Cortex of kidney (tissue), 1 donor: ENCODE measurements around the gene CYTH1.

Experiments used
- DNase-seq: peaks from one replicate; lab custom pipeline; 2025; lab: John Stamatoyannopoulos, UW

Gene CYTH1, protein sequence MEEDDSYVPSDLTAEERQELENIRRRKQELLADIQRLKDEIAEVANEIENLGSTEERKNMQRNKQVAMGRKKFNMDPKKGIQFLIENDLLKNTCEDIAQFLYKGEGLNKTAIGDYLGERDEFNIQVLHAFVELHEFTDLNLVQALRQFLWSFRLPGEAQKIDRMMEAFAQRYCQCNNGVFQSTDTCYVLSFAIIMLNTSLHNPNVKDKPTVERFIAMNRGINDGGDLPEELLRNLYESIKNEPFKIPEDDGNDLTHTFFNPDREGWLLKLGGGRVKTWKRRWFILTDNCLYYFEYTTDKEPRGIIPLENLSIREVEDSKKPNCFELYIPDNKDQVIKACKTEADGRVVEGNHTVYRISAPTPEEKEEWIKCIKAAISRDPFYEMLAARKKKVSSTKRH

DNA sequence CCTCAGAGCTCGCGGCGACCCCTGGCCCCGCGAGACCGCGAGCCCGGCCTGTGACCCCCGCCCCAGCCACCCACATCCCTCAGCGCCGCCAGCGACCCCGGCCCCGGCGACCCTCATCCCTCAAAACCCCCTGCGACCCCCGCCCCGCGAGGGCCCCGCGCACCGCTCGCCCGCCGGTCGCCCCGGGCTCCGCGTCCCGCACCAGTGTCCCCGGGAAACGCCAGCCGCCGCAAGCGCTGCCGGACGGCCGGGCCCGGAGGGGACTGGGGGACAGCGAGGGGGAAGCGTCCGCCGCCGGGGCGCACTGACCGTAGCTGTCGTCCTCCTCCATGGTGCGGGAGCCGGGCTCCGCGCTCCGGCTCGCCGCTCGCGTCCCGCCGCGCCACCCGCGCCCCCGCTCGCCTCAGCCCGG is at the start of gene CYTH1:
TSS of gene CYTH1 (minus strand) at position 381 of the 412 bp plus-strand sequence. CDS start at position 331, 50 bp downstream.
- DNase-seq, result no peak

DNA sequence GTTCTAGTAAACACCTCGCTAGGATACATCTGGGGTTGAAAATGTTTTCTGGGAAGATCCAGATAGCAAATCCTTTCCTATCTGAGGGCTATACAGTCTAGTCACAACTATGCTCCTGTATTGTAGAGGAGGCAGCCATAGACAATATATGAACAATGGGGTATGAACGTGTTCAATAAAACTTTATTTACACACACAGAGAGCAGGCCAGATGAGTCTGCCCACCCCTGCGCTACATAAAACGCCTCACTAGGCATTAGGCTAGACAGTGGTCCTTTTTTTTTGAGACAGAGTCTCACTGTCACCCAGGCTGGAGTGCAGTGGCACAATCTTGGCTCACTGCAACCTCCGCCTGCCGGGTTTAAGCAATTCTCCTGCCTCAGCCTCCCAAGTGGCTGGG is 47.4 kb upstream of the CYTH1 start:
- DNase-seq, result no peak

DNA sequence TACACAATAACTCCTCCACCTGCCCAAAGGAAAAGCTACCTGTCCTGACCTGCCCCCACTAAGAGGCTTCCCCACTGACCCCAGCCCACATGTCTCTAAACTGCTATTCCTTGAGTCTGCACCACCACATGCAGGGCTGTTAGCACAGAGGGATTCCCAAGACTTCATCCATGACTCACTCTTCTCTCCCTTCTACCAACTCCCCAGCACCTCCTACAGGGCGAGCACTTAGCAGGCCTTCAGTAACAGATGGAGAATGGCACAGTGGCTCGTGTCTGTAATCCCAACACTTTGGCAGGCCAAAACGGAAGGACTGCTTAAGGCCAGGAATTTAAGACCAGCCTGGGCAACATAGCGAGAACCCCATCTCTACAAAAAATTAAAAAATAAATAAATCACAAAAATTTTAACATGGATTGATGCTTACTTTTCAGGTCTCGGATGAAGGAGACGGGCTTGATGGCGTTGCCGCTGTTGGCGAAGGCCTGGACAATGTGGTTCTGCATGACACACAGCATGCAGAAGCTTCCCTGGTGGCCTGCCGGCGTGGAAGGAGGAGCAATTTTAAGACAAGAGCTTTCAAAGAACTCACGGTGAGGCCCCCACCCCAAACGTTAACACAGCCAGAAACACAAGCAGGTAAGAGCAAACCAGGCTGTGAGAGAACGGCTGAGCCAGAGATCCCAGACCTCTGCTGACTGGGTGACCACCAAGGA is 46.6 kb upstream of the CYTH1 start:
- no peak for DNase-seq

DNA sequence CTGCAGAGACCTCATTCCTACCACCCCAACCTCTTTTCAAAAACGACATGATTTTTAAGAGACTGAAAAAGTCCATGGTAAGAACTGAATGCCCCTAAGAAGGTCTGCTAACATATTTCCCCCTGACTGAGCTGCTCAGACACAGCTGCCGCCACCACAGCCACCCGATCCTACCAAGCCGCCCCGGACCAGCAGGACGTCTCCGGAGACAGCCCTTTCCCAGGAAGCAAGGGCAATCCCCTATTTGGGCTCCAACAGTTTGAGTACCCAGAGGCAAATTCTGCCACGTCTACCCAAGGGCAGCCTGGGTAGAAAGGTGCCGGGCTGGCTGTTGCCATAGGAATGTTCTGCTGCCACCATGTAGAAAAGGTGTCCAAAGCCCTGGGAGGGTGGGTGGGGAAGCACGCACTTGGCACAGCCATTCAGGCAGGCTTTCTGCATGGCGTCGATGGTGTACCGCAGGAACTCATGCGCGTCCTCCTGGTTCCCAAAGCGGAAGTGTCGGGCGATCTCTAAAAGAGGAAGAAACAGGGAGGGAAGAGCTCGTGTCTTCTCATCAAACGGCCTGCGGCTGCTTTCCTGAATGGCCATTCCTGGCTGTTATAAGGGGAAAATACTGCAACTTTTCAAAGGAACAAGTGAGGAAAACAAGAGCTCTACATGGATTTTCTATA is 44.9 kb upstream of the CYTH1 start:
- no peak for DNase-seq

DNA sequence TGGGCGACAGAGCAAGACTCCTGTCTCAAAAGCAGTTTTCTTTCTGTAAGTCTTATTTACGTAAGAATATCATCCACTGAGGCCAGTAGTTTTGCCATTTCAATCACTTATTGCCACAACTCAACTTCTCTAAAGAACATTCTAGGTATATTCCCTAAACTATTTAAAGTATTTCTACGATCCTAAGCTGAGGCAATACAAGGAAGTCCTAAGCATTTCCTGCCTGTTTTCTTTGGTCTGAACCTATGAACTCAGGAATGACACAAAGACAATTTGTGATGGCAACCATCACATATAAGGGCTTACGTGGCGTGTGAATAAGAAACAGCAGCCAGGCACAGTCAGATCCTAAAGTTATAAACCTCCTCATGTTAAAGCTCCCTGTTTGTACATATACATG is 44.3 kb upstream of the CYTH1 start:
- DNase-seq, result no peak

DNA sequence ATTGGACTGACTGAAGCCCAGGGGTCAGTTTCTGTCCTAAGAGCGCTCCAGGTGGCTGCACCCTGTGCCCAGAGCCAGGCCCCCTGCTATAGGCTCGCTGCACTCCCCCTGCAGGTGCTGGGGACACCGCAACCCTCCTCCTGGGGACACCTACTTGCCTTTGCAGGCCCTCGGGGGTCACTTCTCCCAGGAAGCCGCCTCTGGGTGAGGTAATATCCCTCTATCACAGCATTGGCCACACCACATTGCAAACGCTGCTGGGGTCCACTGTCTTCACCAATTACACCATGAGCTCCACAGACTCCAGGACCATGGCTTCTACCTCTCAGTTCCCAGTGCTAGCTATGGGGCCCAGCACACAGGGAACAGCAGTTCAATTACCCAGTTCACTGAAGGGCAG is 43.6 kb upstream of the CYTH1 start:
- no peak for DNase-seq

DNA sequence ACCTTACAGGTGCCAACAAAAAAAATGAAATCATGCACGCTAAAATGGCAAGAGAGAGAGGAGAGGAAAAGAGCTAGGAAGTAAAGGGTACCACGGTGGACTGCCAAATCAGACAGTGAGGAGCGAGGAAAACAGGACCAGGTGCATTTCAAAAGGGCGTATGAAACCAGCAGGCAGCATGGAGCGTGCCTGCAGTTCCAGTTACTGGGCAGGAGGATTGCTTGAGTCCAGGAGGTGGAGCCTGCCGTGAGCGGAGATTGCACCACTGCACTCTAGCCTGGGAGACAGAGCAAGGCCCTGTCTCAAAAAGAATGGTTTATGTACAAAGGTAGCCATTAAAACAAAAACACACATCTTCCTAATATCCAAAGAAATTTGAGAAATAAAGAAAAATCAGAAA is 42.2 kb upstream of the CYTH1 start:
- DNase-seq, result no peak

DNA sequence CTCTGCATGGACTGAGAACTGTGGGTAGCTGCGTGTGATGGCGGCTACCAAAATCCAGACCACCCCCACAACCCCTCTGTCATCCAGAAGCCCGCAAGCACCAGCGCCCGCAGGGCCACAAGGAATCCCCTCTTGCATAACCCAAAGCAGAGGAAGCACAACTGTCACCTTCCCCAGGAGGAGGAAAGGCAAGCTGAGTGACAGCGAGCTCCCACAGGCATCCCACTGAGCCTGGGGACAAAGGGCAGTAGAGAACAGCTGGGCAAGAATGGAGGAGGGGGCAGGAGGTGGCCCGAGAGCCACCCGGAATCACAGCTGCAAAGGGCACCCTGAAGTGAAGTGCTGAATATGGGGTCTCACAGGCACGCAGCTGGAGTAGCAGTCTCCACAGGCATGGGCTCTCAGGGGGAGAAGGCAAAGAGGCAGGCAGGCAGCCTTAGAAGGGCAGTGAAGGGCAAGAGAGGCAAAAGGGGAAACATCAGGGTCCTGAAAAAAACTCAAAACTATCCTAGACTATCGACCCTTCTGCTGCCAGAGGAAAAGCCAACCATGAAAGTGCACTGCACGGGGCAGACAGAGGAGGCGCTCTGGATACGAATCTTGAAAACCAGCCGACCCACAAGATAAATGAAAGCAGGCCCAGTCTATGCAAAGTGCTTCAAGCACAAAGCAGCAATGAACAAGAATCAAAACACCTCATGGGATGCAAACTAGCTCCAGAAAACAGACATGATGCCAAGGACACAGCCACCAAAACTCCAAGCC is 41.4 kb upstream of the CYTH1 start:
- no peak for DNase-seq

DNA sequence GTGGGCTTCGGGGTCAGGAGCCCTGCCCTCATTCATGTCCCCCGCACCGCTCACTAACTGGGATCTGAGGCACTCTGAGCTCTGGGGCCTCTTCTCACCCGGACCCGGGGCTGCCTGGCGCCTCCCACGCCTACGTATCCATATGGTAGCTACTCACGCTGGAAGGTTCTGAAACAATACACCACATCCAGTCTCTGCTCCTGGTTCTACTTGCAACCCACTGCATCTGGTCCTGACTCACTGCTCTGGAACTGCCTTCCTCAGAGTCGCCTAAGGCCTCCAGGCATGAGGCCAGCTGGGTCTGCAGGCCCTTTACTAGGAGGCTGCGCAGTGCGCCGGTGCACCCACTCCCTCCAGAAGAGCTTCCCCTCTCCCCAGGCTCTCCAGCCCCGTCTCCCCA is 40.5 kb upstream of the CYTH1 start:
- no peak for DNase-seq

DNA sequence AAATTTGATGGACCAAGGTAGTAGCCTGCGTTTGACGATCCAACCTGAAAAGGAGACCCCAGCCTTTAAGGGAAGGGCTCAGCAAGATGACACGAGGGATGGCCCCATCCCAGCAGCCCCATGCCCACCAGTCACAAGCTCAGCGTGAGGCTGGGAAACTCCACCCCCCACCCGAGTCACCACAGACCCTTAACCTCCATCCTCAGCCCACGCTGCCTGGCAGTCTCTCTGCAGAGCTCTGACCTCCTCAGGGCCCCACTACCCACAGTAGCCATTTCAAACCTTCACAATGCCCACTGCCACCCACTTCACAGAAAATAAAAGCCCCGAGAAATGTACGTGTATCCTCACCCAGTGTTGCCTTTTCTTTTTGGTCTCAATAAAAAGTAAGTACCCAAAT is 39.9 kb upstream of the CYTH1 start:
- no peak for DNase-seq

DNA sequence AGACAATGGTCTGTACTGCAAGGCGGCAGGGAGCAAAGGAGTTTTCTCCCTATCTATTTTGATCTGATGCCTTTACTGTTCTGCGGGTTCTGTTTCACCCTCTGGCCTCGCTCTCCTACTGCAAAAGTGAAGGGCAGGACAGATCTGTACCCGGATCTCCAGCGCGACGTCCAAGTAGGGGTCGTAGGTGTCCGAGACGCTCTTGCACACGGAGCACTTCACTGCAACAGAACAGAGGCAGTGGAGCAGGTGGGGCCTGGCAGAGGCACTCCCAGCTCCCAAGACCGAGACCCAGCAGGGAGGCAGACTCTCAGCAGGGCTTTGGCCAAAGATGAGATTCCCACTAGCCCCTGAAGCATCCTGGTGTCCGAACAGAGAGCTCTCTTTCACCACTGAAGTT is 38.8 kb upstream of the CYTH1 start:
- DNase-seq, result no peak

DNA sequence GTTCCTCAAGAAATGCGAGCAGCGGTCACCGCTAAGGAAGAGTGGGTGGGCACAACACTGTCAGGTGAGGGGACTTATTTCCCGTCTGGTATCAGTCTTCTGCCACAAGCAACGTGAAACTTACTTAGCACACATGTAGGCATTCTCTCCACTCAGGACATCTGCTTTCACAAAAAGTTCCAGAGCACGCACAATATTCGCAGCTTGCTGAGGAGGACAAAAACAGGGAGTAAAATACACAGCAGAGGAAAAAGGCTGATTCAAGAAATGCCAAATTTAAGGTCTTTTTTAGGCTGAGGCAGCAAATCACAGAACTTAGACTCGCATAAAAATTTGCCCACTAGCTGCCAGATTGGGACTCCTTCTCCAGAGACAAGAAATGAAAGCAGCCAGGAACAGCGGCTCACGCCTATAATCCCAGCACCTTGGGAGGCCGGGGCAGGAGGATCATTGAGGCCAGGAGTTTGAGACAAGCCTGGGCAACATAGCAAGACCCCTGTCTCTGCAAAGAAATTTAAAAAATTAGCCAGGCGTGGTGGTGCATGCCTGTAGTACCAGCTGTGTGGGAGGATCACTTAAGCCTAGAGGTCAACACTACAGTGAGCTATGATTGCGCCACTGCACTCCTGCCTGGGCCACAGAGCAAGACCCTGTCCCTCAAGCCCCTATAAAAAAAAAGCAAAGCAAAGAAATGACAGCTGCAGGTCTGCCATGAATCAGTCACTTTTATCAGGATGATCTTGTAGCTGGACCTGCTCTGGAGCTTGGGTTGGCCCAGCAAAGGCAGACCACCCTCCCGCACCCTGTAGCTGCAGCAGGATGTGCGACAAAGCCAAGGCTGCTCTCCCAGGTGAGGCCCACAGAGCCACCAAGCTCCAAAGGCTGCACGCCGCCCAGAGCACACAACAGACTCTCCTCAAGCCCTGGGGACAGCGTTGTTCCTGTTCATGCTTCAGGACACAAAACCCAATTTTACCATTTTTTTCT is 38.0 kb upstream of the CYTH1 start:
- no peak for DNase-seq

DNA sequence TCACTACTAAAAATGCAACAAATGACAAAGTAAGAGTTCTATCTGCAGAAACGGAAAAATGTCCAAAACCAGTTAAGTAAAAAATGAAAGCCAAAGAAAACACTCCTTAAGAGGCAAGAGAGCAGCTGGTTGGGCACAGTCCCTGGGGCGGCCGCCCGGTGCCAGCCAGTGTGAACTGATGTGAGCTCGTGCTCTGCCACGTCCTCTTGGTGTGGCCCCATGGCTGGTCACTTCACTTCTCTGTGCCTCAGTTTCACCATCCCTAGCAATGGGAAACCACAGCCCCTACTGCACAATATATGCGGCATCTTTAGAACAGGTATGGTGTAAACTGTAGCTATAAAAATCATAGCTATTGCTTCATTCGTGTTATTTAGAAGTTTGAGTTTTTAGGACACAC is 37.3 kb upstream of the CYTH1 start:
- no peak for DNase-seq

DNA sequence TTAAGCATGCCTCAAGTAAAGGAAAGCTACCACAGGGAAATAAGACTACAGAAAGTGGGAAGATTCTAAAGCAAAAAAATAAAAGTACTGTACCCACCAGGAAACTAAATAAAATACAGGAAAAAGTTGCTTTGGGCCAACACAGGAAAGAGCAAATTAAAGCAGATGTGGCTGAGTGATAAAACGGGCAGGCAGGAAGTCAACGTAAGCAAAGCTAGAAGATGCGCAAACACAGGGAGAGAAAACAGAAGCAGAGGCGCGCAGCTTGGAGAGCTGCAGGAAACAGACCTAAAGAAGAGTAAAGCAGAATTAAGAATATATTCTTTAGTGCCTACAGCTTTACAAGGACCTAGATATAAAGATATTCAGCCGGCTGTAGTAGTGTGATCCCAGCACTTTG is 36.9 kb upstream of the CYTH1 start:
- DNase-seq, result no peak

DNA sequence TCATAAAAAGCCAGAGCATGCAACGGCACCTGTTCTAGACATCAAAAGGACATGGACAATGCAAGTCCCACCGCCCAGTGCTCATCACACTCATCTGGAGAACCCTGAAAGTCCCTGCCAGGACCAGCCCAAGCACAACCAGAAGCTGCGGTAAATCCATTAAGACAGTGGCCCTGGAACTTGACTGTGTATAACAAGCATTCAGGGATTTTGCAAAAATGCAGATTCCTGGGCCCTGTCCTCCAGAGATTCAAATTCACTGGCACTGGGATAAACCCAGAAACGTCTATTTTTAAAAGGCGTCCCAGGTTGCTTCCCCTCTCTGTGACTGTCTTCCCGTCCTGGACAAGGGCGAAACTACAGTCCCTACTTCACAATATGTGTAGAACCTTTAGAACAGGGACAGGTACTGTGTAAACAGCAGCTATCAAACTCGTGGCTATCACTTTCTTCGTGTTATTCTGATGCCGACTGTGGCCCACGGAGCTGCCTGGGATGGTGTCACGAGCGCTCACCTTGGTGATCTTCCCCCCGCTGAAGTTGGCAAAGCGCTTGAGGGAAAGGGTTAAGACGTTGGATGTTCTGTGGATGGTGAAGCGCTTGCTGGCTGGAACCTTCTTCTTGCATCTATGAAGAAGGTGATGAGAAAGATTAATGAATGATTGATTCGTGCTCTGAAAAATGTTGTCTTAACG is 36.2 kb upstream of the CYTH1 start:
- DNase-seq, result no peak

DNA sequence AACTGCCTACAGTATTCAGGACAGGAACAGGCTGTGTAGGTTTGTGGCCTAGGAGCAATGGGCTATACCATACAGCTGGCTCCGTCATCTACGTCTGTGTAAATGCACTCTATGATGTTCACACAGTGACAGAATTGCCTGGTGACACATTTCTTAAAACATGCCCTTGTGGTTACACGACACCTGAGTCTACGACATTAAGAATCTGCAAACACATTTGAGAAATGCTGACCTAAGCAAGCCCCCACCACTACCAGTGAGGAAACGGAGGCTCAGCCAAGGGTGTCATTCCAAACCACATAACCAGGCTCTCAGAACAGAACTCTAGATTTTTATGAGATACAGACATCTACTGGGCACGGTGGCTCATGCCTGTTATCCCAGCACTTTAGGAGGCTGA is 35.0 kb upstream of the CYTH1 start:
- no peak for DNase-seq

DNA sequence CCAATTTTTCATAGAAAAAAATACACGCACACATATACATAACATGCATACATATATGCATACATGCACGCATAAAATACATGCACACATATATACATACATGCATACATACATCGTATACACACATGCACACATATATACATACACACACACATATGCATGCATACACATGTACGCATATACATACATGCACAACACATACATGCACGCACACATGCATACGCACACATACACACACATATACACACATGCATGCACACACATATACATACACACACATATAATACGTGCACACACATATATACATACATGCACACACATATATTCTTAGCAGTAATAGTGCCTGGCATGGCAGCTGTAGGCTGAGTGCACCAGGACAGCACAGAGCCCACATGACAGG is 33.6 kb upstream of the CYTH1 start:
- no peak for DNase-seq

DNA sequence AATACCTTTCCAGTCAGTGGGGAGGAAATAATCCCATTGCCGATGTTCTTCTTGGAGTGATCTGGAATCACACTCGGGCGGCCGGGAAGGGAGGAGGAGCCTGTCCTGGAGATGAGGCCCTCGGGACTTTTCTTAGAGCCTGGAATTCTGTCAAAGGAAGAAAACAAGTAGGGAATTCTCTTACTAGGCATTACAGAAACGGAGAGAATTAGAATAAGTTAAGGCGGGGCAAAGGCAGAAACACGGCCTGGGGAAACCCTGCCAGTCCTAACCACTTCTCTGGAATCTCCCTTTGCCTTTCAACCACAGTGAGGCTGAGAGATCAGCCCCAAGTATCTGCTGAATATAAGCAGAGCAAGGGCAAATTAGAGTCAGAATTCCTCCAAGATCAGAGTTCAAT is 30.8 kb upstream of the CYTH1 start:
- no peak for DNase-seq

DNA sequence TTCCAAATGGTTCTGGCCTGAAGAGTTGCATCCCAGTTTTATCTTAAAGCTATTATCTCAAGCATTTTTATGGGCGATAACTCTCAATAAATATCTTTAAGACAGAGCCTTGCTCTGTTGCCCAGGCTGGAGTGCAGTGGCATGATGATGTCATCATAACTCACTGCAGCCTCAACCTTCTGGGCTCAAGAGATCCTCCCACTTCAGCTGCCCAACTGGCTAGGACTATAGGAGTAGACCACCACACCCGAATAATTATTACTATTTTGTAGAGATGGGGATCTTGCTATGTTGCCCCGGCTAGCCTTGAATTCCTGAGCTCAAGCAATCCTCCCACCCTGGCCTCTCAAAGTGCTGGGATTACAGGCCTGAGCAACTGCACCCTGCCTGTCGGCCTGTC is 26.1 kb upstream of the CYTH1 start:
- DNase-seq, result no peak

DNA sequence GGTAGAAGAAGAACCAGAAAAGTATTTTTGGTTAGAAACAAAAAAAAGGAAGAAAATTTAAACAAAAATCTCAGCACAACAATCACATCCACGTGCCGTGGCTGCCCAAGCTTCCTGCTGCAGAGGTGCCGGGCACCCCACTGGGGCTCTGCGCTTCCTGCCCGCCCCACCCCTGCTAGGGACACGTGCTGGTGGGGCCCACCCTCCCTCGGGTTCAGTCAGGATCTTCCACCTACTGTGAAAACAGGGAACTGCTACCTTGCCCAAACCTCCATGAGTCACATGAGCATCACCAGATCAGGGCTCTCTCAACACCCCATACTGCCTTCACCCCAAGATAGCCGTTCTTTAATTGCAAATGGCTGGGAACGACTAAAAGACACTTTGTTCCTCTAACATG is 24.4 kb upstream of the CYTH1 start:
- no peak for DNase-seq

DNA sequence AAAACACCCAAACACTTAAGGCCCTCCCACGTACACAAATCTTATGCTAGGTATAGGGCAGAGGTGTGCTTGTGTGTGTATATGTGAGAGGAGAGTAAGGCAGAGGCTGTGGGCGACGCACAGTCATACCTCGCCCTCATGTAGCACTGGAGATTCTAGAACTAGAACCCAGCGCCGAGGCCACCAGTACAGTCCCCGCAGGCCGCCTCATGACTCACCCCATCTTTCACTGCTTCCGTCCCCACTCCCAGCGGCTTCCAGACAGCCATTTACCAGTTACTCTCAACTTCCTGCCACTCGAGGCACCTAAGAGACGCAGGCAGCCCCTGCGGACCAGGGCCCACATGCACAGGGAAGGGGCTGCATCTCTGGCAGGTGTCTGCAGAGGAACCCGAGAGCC is 23.2 kb upstream of the CYTH1 start:
- DNase-seq, result no peak
